ENCODE data around the gene RGMB. TPM values are rescaled to one million over a fixed set of nuclear protein-coding genes. Genes with fewer than 3 reads are reported as not detected.
A peak's percentile ranks its signal among the peaks of the same experiment; 100 is the strongest.

RGMB gene
- total and polyA plus RNA-seq, 2 donors (not counting 1 experiment from before 2014, with no cell fraction given): 81.6 to 185 TPM

- Histone ChIP-seq H3K36me3 (ENCODE audit: control insufficient read depth, insufficient read depth, low read length) (peaks cover 16% of the 10 kb centered on the region), H3K9ac (ENCODE audit: insufficient read depth, low read length) (no peak overlapping the region), H3K4me1 (ENCODE audit: control insufficient read depth, extremely low read depth, insufficient read depth, low read length) (peaks cover 10% of the 10 kb centered on the region), H3K27ac (ENCODE audit: insufficient read depth, low read length) (no peak overlapping the region), H3K27me3 (ENCODE audit: control insufficient read depth, insufficient read depth, low read length) (no peaks in the 10 kb centered on the region), H3K9me3 (ENCODE audit: control insufficient read depth, insufficient read depth, low read depth, low read length) (no peaks in the 10 kb centered on the region), H2AFZ (ENCODE audit: low read length) (no peak overlapping the region), H4K20me1 (ENCODE audit: control insufficient read depth, extremely low read depth, insufficient read depth, low read length) (peaks cover 7% of the 10 kb centered on the region), H3K4me3 (replicated peaks in 1 of 4; ENCODE audit: control extremely low read depth in 1 of 4, insufficient read depth in 1 of 4, low read depth in 3 of 4, low read length in 4 of 4) (no peak overlapping the region), H3K4me2 (ENCODE audit: extremely low read depth, insufficient read depth, low read length) (peak overlapping the region; percentile 60), H3K79me2 (ENCODE audit: control insufficient read depth, insufficient read depth, low read length) (peaks cover 100% of the 10 kb centered on the region)
- no peak for DNase-seq (ENCODE audit: low read depth in 2 of 2)
- TF ChIP-seq EZH2 (IDR thresholded peaks at IDR 0.05; ENCODE audit: low read length, missing control alignments): no peak
- no peak for TF ChIP-seq CTCF (conservative IDR thresholded peaks at IDR 0.05 in 1 of 2, IDR thresholded peaks at IDR 0.05 in 1 of 2; ENCODE audit: low read depth in 1 of 2, low read length in 2 of 2)
These were observed 8.5 kb downstream of the RGMB start for GRCh38 chr5:98781964-98782363.

- no peak for DNase-seq (ENCODE audit: low read depth in 2 of 2)
- Histone ChIP-seq H4K20me1 (ENCODE audit: control insufficient read depth, extremely low read depth, insufficient read depth, low read length) (peaks cover 6% of the 10 kb centered on the region), H3K79me2 (ENCODE audit: control insufficient read depth, insufficient read depth, low read length) (peaks cover 100% of the 10 kb centered on the region), H3K4me2 (ENCODE audit: extremely low read depth, insufficient read depth, low read length) (peak overlapping the region; percentile 55), H2AFZ (ENCODE audit: low read length) (no peak overlapping the region), H3K9me3 (ENCODE audit: control insufficient read depth, insufficient read depth, low read depth, low read length) (no peaks in the 10 kb centered on the region), H3K9ac (ENCODE audit: insufficient read depth, low read length) (no peak overlapping the region), H3K27me3 (ENCODE audit: control insufficient read depth, insufficient read depth, low read length) (no peaks in the 10 kb centered on the region), H3K4me1 (ENCODE audit: control insufficient read depth, extremely low read depth, insufficient read depth, low read length) (peaks cover 10% of the 10 kb centered on the region), H3K36me3 (ENCODE audit: control insufficient read depth, insufficient read depth, low read length) (peaks cover 22% of the 10 kb centered on the region), H3K4me3 (replicated peaks in 1 of 4; ENCODE audit: control extremely low read depth in 1 of 4, insufficient read depth in 1 of 4, low read depth in 3 of 4, low read length in 4 of 4) (peak overlapping the region in 1 of 4 experiments; percentile 18), H3K27ac (ENCODE audit: insufficient read depth, low read length) (no peak overlapping the region)
- TF ChIP-seq EZH2 (IDR thresholded peaks at IDR 0.05; ENCODE audit: low read length, missing control alignments) (no peak), CTCF (conservative IDR thresholded peaks at IDR 0.05 in 1 of 2, IDR thresholded peaks at IDR 0.05 in 1 of 2; ENCODE audit: low read depth in 1 of 2, low read length in 2 of 2) (no peak)
These were observed 9.7 kb downstream of the RGMB start for GRCh38 chr5:98783051-98783649.

GRCh38 chr5:98784411-98784810 lies 10.9 kb downstream of the RGMB start:
- Histone ChIP-seq H2AFZ (ENCODE audit: low read length) (no peak overlapping the region), H3K27ac (ENCODE audit: insufficient read depth, low read length) (no peak overlapping the region), H3K9ac (ENCODE audit: insufficient read depth, low read length) (no peak overlapping the region), H3K27me3 (ENCODE audit: control insufficient read depth, insufficient read depth, low read length) (no peaks in the 10 kb centered on the region), H3K4me3 (replicated peaks in 1 of 4; ENCODE audit: control extremely low read depth in 1 of 4, insufficient read depth in 1 of 4, low read depth in 3 of 4, low read length in 4 of 4) (peak overlapping the region in 1 of 4 experiments; percentile 30), H3K79me2 (ENCODE audit: control insufficient read depth, insufficient read depth, low read length) (peaks cover 100% of the 10 kb centered on the region), H3K36me3 (ENCODE audit: control insufficient read depth, insufficient read depth, low read length) (peaks cover 21% of the 10 kb centered on the region), H4K20me1 (ENCODE audit: control insufficient read depth, extremely low read depth, insufficient read depth, low read length) (peaks cover 6% of the 10 kb centered on the region), H3K4me1 (ENCODE audit: control insufficient read depth, extremely low read depth, insufficient read depth, low read length) (peaks cover 10% of the 10 kb centered on the region), H3K9me3 (ENCODE audit: control insufficient read depth, insufficient read depth, low read depth, low read length) (no peaks in the 10 kb centered on the region), H3K4me2 (ENCODE audit: extremely low read depth, insufficient read depth, low read length) (peak overlapping the region; percentile 17)
- no peak for TF ChIP-seq CTCF (conservative IDR thresholded peaks at IDR 0.05 in 1 of 2, IDR thresholded peaks at IDR 0.05 in 1 of 2; ENCODE audit: low read depth in 1 of 2, low read length in 2 of 2)
- no peak for TF ChIP-seq EZH2 (IDR thresholded peaks at IDR 0.05; ENCODE audit: low read length, missing control alignments)
- no peak for DNase-seq (ENCODE audit: low read depth in 2 of 2)

All from fibroblast of lung (primary cell).